HepG2 (cell line): Measurements from ENCODE around the gene HOTAIR. TPM values are rescaled to one million over a fixed set of nuclear protein-coding genes. Genes with fewer than 3 reads are reported as not detected.
A peak's percentile ranks its signal among the peaks of the same experiment; 100 is the strongest.

Experiments
- ATAC-seq: fragments of 200-7000 bp; cut with Tn5 transposase; 3 replicates; pipeline ENCODE4 v1.9.1; 2020; ENCODE audit warnings: mild to moderate bottlenecking, moderate library complexity
- BruUV-seq: library from RNA; stranded (reverse); fragments of 400-500 nt; replicated peaks from 2 replicates; lab custom pipeline; 2021; lab: Mats Ljungman, UMichigan
- CTCF ChIA-PET: fragments of 300-600 bp; formaldehyde crosslinking; extraction: SDS; loops from one replicate; lab custom pipeline; 2021; ENCODE audit warnings: low total read pairs, inconsistent platforms, low intra/inter-chr PET ratio; lab: Yijun Ruan, JAX
- POLR2A ChIA-PET: fragments of 350-600 bp; sonication (Branson Sonifier 250); formaldehyde crosslinking; loops from one replicate; lab custom pipeline; 2020; ENCODE audit warnings: antibody characterized with exemption, inconsistent platforms; lab: Yijun Ruan, JAX
- DNase-seq: peaks from one replicate; pipeline ENCODE4 v3.0.0-alpha.2; 2015; ENCODE audit warnings: low spot score
- FAIRE-seq: peaks from 3 replicates; lab custom pipeline; 2011; peaks lifted over from hg19 to GRCh38; lab: Jason Lieb, UNC
- H2AFZ ChIP-seq: one replicate; pipeline ENCODE4 v1.6.1; 2011; ENCODE audit warnings: low read length, inconsistent platforms
- H3K27ac ChIP-seq: fragments of 300-600 bp; 3 replicates; pipeline ENCODE4 v1.8.0; 2011; ENCODE audit warnings: mixed run types, mild to moderate bottlenecking, mixed read lengths, low read length, inconsistent platforms; ENCODE audit not compliant: insufficient read depth; ENCODE audit errors: extremely low read length
- H3K27me3 ChIP-seq, 2 experiments: fragments of 200-600 bp in 1 of 2; 2 replicates in 1 of 2; 3 replicates in 1 of 2; pipeline versions ENCODE4 v1.6.0 to v1.8.0; 2011; ENCODE audit warnings: low read length in 2 of 2, mild to moderate bottlenecking in 2 of 2, moderate library complexity in 2 of 2, inconsistent platforms in 1 of 2; ENCODE audit not compliant: insufficient read depth in 2 of 2, control insufficient read depth in 1 of 2
- H3K36me3 ChIP-seq, 2 experiments: fragments of 200-600 bp in 1 of 2; replicated peaks in 1 of 2; 2 replicates in 1 of 2; 3 replicates in 1 of 2; pipeline versions ENCODE4 v1.5.1 to v1.8.0; 2011; ENCODE audit warnings: low read length in 2 of 2, inconsistent platforms in 1 of 2; ENCODE audit not compliant: insufficient read depth in 2 of 2, control insufficient read depth in 1 of 2
- H3K4me1 ChIP-seq: 2 replicates; pipeline ENCODE4 v1.5.1; 2012; ENCODE audit warnings: low read length, inconsistent platforms; ENCODE audit not compliant: insufficient read depth
- H3K4me2 ChIP-seq: 2 replicates; pipeline ENCODE4 v1.6.0; 2011; ENCODE audit warnings: low read depth, low read length, inconsistent platforms
- H3K4me3 ChIP-seq, 3 experiments: fragments of 200-600 bp in 1 of 3; sonication (generic), shearing (Covaris generic) in 1 of 3; replicated peaks in 1 of 3; 2 replicates each; pipeline ENCODE4 v1.5.1; 2011 to 2016; ENCODE audit warnings: low read length in 3 of 3, inconsistent platforms in 2 of 3, low read depth in 2 of 3, mild to moderate bottlenecking in 2 of 3, control low read depth in 1 of 3, mixed read lengths in 1 of 3; ENCODE audit not compliant: insufficient read depth in 1 of 3
- H3K79me2 ChIP-seq: one replicate; pipeline ENCODE4 v1.6.1; 2011; ENCODE audit warnings: low read length, inconsistent platforms; ENCODE audit not compliant: insufficient read depth
- H3K9ac ChIP-seq: 2 replicates; pipeline ENCODE4 v1.6.0; 2011; ENCODE audit warnings: mild to moderate bottlenecking, low read depth, low read length, inconsistent platforms; ENCODE audit not compliant: insufficient read depth
- H3K9me3 ChIP-seq: 2 replicates; pipeline ENCODE4 v1.5.1; 2012; ENCODE audit warnings: mild to moderate bottlenecking, low read length
- H4K20me1 ChIP-seq: 2 replicates; pipeline ENCODE4 v1.6.0; 2011; ENCODE audit warnings: inconsistent platforms, mild to moderate bottlenecking, low read length, moderate library complexity; ENCODE audit not compliant: insufficient read depth
- CBX2 ChIP-seq, 2 experiments: fragments of 200-600 bp in 1 of 2; sonication (generic); formaldehyde crosslinking in 1 of 2; IDR thresholded peaks; 2 replicates each; pipeline versions ENCODE4 v1.7.0 to v1.8.1; 2018 to 2022; ENCODE audit warnings: low read depth in 2 of 2, low read length in 1 of 2, mild to moderate bottlenecking in 1 of 2, missing genetic modification reagents in 1 of 2
- MIER3 ChIP-seq: IDR thresholded peaks from 2 replicates; pipeline ENCODE4 v1.6.1; 2016; ENCODE audit warnings: missing compliant biosample characterization, borderline replicate concordance
- MTA3 ChIP-seq: sonication (generic); formaldehyde crosslinking; IDR thresholded peaks from 2 replicates; pipeline ENCODE4 v1.4.0; 2020; ENCODE audit warnings: missing genetic modification reagents
- REXO4 ChIP-seq: sonication (generic); formaldehyde crosslinking; IDR thresholded peaks from 2 replicates; pipeline ENCODE4 v1.8.0; 2022; ENCODE audit warnings: missing genetic modification reagents, mild to moderate bottlenecking, borderline replicate concordance
- ZNF235 ChIP-seq: sonication (generic); formaldehyde crosslinking; IDR thresholded peaks from 2 replicates; pipeline ENCODE4 v1.8.1; 2023; ENCODE audit warnings: mild to moderate bottlenecking, missing genetic modification reagents, borderline replicate concordance
- ZNF652 ChIP-seq: IDR thresholded peaks from 2 replicates; pipeline ENCODE4 v1.6.1; 2016; ENCODE audit warnings: low read depth, borderline replicate concordance
- ZNF879 ChIP-seq: sonication (generic); formaldehyde crosslinking; IDR thresholded peaks from 2 replicates; pipeline ENCODE4 v1.8.1; 2023; ENCODE audit warnings: missing genetic modification reagents
- ZZZ3 ChIP-seq: sonication (generic); formaldehyde crosslinking; IDR thresholded peaks from 2 replicates; pipeline ENCODE4 v1.4.0; 2020; ENCODE audit warnings: missing genetic modification reagents, mild to moderate bottlenecking, borderline replicate concordance
- WGBS: methylation state at CpG from one replicate; pipeline ENCODE4 v1.1.6; 2017; ENCODE audit warnings: low lambda C conversion rate; 5-methylcytosine and 5-hydroxymethylcytosine counted together
- in situ Hi-C: cut with HindIII; loops from 2 replicates; pipeline ENCODE4 v1.10.0; 2017; ENCODE audit warnings: low pct_unique_long_range_greater_than_20kb; ENCODE audit not compliant: extremely low pct_ligation_motif_present
- intact Hi-C: fragments of 100-400 bp; cut with micrococcal nuclease; formaldehyde crosslinking; loops from one replicate; pipeline ENCODE4 v1.10.0; 2022; ENCODE audit not compliant: unreplicated experiment
- polyA plus RNA-seq, 8 experiments: library from polyadenylated mRNA; depleted of rRNA in 3 of 8; stranded (reverse) in 7 of 8; unstranded in 1 of 8; fragments of >200 nt; fragmentation: Illumina TruSeq in 4 of 8; extraction: Trizol in 4 of 8; gene quantifications; 2 replicates each; pipeline versions ENCODE4 v1.2.1 to v1.2.3, GENCODE V29; 2011 to 2016; ENCODE audit warnings: low read depth in 4 of 8, missing spikeins in 1 of 8, mixed read lengths in 1 of 8; ENCODE audit not compliant: insufficient read depth in 1 of 8
- total RNA-seq, 5 experiments: library from RNA; depleted of rRNA; stranded (reverse); fragments of >200 nt; fragmentation: Illumina TruSeq; extraction: Trizol; gene quantifications; 2 replicates each; pipeline ENCODE4 v1.2.3, GENCODE V29; 2016; ENCODE audit warnings: low read depth in 1 of 5
- TF ChIP-seq, protein P1 (sequence below): sonication (generic); formaldehyde crosslinking; IDR thresholded peaks from 2 replicates; pipeline ENCODE4 v1.8.1; 2023; ENCODE audit warnings: missing genetic modification reagents, inconsistent platforms, borderline replicate concordance

HOTAIR gene
- total and polyA plus RNA-seq, 2 of the 13 experiments (the other 11 are each of a cell fraction or from before 2014, with no cell fraction given) = not detected

DNA sequence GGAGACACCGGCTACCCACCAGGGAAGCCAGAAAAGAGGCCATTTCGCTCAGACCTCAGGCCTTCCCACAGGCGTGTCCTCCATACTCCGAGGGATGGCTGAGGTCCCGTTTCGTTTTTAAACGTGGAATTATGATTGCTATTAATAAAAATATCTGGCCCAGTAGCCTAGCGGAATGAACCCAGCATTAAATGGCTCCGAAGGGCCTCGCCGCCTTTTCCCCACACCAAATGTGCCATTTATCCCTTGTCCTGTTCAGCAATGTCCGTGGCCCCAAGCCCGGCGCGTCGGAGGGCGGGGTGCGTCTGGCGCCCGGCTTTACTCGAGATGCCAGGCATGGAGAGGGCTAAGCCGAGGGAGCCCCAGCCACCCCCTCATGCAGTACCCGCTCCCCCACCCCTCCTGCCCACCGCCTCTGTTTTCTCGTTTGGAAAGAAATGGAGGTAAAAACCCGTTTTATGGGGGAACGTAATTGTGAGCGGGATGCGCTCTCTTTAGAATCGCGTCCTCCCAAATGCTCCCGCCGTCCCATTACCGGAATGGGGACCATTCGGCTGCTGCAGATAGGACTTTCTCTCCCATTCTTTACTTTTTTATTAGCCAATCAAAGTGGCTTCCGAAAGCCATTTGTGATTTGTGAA lies 39.7 kb upstream of the HOTAIR start:
- Histone ChIP-seq H3K27me3 (peaks cover 12 to 70% of the 10 kb centered on the region in 2 experiments), H3K79me2 (no peaks in the 10 kb centered on the region), H3K9ac (no peak overlapping the region), H3K4me3 (no peak overlapping the region), H3K9me3 (no peaks in the 10 kb centered on the region), H3K4me1 (peaks cover 16% of the 10 kb centered on the region), H3K36me3 (no peaks in the 10 kb centered on the region), H2AFZ (no peak overlapping the region), H3K4me2 (no peak overlapping the region), H4K20me1 (no peaks in the 10 kb centered on the region), H3K27ac (no peak overlapping the region)
- POLR2A ChIA-PET = no interaction called here
- WGBS = 26% methylated on average over 26 of the region's 36 CpGs
- CTCF ChIA-PET = no interaction called here
- no peak for ATAC-seq
- TF ChIP-seq MIER3 (CRISPR knock-in tag) (no peak), ZNF652 (CRISPR knock-in tag) (no peak), MTA3 (no peak), ZNF879 (no peak), CBX2 (IDR thresholded peaks at IDR 0.05; ENCODE audit: low read depth, low read length) (0 out of 2 replicates have a peak, but pooled peaks have one; percentile 30), CBX2 (CRISPR knock-in tag; IDR thresholded peaks at IDR 0.05; ENCODE audit: low read depth) (no peak)
- intact Hi-C loops (no loop called here), in situ Hi-C loops (loop anchor here (10.0 kb wide), 1 partner anchor 350 kb away; the partner anchor contains the start of gene GPR84)
- BruUV-seq = no TSS peak
- DNase-seq = no peak
- FAIRE-seq = no peak

DNA sequence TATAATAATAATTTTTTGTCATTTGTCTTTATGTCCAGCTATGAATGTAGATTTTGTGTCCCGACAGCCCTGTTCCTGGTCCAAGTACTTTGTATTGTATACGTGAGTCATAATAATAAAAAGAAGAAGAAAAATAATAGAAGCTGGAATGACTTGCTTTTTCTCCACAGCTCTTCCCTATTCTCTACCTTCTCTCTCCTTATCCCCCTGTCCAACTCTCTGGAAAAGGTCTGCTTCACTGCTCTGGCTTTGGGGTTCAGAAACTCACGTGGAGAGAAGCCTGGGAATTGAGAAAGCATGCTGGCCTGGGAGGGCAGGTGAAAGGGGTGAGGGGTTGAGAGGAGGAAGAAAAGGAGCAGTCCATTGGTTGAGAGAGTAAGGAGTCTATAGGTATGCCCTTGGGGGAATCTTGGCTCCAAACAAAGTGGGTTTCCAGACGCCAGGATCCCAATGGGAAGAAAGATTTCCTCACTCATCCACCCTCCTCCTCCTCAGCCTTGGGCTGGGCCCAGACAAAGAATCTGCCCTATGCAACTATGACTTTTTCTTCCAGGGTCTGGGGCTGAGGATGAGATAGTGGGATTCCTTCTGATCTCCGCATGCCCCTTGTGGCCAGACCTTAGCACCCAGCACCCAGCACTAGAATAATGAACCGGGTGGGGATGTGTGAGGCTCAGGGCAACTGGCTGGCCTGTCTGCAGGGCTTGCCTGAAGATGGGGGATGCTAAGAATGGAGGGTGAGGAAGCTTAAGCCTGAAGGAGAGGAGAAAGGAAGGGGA lies 38.1 kb upstream of the HOTAIR start:
- no peak for TF ChIP-seq REXO4 (CRISPR knock-in tag)
- no peak for TF ChIP-seq ZZZ3 (CRISPR knock-in tag)
- no peak for TF ChIP-seq ZNF235 (CRISPR knock-in tag)
- TF ChIP-seq, protein P1, sequence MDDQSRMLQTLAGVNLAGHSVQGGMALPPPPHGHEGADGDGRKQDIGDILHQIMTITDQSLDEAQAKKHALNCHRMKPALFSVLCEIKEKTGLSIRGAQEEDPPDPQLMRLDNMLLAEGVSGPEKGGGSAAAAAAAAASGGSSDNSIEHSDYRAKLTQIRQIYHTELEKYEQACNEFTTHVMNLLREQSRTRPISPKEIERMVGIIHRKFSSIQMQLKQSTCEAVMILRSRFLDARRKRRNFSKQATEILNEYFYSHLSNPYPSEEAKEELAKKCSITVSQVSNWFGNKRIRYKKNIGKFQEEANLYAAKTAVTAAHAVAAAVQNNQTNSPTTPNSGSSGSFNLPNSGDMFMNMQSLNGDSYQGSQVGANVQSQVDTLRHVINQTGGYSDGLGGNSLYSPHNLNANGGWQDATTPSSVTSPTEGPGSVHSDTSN (CRISPR knock-in tag) = no peak
- peaks cover 21% of the 10 kb centered on the region for H3K4me1 ChIP-seq
- in situ Hi-C loops = loop anchor here (10.0 kb wide), 1 partner anchor 352 kb away; the partner anchor contains the start of gene GPR84

More for the DNA sequence above, 38.1 kb upstream of the HOTAIR start:
- H3K9ac ChIP-seq = no peak overlapping the region
- H3K4me3 ChIP-seq = no peak overlapping the region
- no peaks in the 10 kb centered on the region for H3K36me3 ChIP-seq
- H3K79me2 ChIP-seq = no peaks in the 10 kb centered on the region
- no peaks in the 10 kb centered on the region for H3K9me3 ChIP-seq
- FAIRE-seq (no peak), DNase-seq (no peak), ATAC-seq (peak; percentile 29; the same call in 1 of the 3 replicates)
- CTCF ChIA-PET = no interaction called here
- H4K20me1 ChIP-seq = no peaks in the 10 kb centered on the region
- peaks cover 17 to 82% of the 10 kb centered on the region in 2 experiments for H3K27me3 ChIP-seq
- WGBS = 12% methylated on average over 6 of the region's 6 CpGs
- H2AFZ ChIP-seq = no peak overlapping the region
- intact Hi-C loops = no loop called here
- no TSS peak for BruUV-seq
- H3K27ac ChIP-seq = no peak overlapping the region
- POLR2A ChIA-PET = no interaction called here
- no peak overlapping the region for H3K4me2 ChIP-seq
